GM12874 (cell line): ENCODE data around the gene SART3.

Source experiments
- CTCF ChIP-seq: IDR thresholded peaks from 2 replicates; pipeline ENCODE4 v1.5.1; 2011; ENCODE audit warnings: low read depth, mild to moderate bottlenecking, control low read depth, low read length, moderate library complexity; ENCODE audit not compliant: insufficient read depth

The SART3 gene

GRCh38 chr12:108599948-108600701, 39.2 kb upstream of the SART3 start:
- no peak for TF ChIP-seq CTCF

GRCh38 chr12:108599541-108599940, 38.6 kb upstream of the SART3 start:
- TF ChIP-seq CTCF, result no peak

DNA sequence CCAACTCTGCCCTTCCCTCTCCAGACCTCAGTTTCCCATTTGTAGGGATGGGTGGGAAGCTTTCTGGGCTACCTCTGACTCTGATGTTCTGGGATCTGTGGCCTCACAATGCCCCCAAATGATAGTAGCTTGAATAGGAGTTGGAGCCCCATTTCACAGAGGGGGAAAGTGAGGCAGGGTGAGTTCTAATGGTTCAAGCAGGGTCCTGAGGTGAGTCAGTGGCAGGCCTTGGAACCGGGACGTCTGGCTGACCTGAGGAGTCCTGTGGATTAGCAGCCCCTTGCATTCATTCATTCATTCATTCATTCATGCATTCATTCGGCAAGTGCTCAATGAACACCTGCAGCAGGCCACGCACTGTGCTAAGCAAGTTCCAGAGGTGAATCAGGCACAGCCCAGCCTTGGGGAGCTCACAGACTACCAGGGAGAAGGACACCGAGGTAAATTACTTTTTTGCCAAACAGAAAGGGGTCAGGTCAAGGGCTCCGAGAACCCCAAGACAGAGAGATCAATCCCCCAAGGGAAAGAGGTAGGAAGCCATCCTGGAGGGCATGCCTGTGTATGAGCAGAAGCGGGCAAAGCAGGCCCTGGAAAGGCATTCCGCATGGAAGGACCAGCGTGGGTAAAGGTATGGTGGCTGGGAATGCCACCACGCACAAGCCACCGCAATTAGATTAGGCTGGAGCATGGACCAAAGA, 37.7 kb upstream of the SART3 start:
- no peak for TF ChIP-seq CTCF

GRCh38 chr12:108597559-108598471, 36.8 kb upstream of the SART3 start, which contains the start of gene TMEM119:
Gene TMEM119 (minus strand): TSS chr12:108598084. CDS start chr12:108592383, 5,701 bp downstream.
- no peak for TF ChIP-seq CTCF

- no peak for TF ChIP-seq CTCF
Measured at GRCh38 chr12:108596854-108597558, 36.0 kb upstream of the SART3 start.

- TF ChIP-seq CTCF, result no peak
Measured at GRCh38 chr12:108595711-108596647, 35.0 kb upstream of the SART3 start.
